Duodenal mucosa (tissue), 2 donors: ENCODE measurements around the gene CHML.
"Not testable (repeated sequence)": the region's sequence is repeated elsewhere in the genome, so short reads cannot be mapped to it uniquely, and the experiment has no call there.

Source experiments
- H3K27ac ChIP-seq: one replicate; pipeline ENCODE4 v1.7.0; 2013; ENCODE audit warnings: low read depth, low read length
- H3K27me3 ChIP-seq, 2 donors: one replicate each; pipeline ENCODE4 v1.7.0; 2013; ENCODE audit warnings: low read length in 2 of 2, control low read depth in 1 of 2; ENCODE audit not compliant: insufficient read depth in 2 of 2, control insufficient read depth in 1 of 2
- H3K36me3 ChIP-seq, 2 donors: one replicate each; pipeline ENCODE4 v1.7.0; 2013; ENCODE audit warnings: low read length in 2 of 2, control low read depth in 1 of 2; ENCODE audit not compliant: insufficient read depth in 2 of 2, control insufficient read depth in 1 of 2
- H3K4me1 ChIP-seq, 2 donors: one replicate each; pipeline ENCODE4 v1.7.0; 2013; ENCODE audit warnings: low read length in 2 of 2, control low read depth in 1 of 2; ENCODE audit not compliant: insufficient read depth in 2 of 2, control insufficient read depth in 1 of 2
- H3K4me3 ChIP-seq, 2 donors: one replicate each; pipeline ENCODE4 v1.7.0; 2013; ENCODE audit warnings: low read length in 2 of 2, low read depth in 1 of 2
- H3K9ac ChIP-seq, 2 donors: one replicate each; pipeline ENCODE4 v1.7.0; 2013; ENCODE audit warnings: low read length in 2 of 2, low read depth in 1 of 2
- H3K9me3 ChIP-seq, 2 donors: one replicate each; pipeline ENCODE4 v1.7.0; 2013; ENCODE audit warnings: low read length in 2 of 2, control low read depth in 1 of 2; ENCODE audit not compliant: control insufficient read depth in 1 of 2

Gene CHML

DNA sequence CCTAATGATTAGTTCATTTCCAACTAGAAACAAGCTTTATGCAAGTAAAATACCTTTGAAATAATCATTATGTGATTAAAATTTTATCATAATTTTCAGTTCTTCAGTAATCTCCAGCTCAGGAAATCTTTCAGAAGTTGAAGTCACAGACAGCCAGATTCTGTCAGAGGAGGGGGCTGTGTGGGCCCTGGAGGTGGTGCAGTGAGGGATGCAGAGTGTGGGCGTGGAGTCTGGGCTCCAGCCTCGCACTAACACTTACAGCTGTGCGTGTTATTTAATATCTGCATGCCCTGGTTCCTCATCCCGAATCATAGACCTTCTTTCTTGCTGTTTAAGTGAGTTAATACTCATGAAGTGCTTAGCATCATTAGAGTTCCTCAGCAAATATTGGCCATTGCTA, 35.8 kb upstream of the CHML start:
- Histone ChIP-seq H3K4me1 (no peaks in the 10 kb centered on the region), H3K36me3 (no peaks in the 10 kb centered on the region)

DNA sequence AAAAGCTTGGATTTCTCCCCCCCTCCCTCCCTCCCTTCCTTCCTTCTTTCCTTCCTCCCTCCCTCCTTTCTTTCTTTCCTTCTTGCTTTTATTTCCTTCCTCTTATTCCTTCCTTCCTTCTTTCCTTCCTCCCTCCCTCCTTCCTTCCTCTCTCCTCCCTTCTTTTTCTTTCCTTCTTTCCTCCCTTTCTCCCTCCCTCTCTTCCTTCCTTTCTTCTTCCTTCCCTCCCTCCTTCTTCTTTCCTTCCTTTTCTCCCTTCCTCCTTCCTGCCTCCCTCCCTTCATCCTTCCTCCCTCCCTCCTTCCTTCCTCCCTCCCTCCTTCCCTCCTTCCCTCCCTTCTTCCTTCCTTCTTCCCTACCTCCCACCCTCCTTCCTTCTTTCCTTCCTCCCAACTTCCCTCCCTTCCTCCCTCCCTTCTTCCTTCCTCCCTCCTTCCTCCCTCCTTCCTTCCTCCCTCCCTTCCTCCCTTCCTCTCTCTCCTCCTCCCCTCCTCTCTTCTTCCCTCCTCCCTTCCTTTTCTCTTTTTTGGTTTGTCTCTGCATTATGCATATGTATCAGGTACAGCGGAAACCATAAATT, 34.7 kb upstream of the CHML start:
- no peaks in the 10 kb centered on the region for H3K9me3 ChIP-seq
- no peaks in the 10 kb centered on the region for H3K36me3 ChIP-seq
- H3K4me1 ChIP-seq, result no peaks in the 10 kb centered on the region
- no peak overlapping the region for H3K27ac ChIP-seq
- H3K27me3 ChIP-seq, result no peaks in the 10 kb centered on the region
- H3K4me3 ChIP-seq, result no peak overlapping the region
- no peak overlapping the region for H3K9ac ChIP-seq

More for the DNA sequence above, 35.8 kb upstream of the CHML start:
- no peaks in the 10 kb centered on the region for H3K9me3 ChIP-seq
- H3K27ac ChIP-seq, result no peak overlapping the region
- no peak overlapping the region for H3K9ac ChIP-seq
- H3K4me3 ChIP-seq, result no peak overlapping the region
- no peaks in the 10 kb centered on the region for H3K27me3 ChIP-seq

DNA sequence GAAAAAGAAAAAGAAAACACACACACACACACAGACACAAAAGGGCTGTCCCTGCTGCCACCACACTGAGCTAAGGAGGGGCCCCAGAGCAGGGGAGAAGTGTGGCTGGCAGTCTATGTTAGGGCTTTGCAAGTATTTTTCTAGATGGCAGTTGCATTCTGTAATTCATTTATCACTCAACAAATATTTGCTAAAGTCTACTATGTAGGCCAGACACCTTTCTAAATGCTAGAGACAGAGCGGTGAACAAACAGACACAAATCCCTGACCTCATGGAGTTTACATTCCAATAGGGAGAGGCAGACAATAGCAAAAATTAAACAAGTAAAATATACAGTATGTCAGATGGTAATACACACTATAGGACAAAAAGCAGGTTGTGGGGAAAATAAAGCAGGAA, 32.1 kb upstream of the CHML start:
- Histone ChIP-seq H3K36me3 (no peaks in the 10 kb centered on the region), H3K4me1 (no peaks in the 10 kb centered on the region), H3K4me3 (no peak overlapping the region), H3K9me3 (no peaks in the 10 kb centered on the region), H3K27me3 (no peaks in the 10 kb centered on the region), H3K9ac (no peak overlapping the region), H3K27ac (no peak overlapping the region)

DNA sequence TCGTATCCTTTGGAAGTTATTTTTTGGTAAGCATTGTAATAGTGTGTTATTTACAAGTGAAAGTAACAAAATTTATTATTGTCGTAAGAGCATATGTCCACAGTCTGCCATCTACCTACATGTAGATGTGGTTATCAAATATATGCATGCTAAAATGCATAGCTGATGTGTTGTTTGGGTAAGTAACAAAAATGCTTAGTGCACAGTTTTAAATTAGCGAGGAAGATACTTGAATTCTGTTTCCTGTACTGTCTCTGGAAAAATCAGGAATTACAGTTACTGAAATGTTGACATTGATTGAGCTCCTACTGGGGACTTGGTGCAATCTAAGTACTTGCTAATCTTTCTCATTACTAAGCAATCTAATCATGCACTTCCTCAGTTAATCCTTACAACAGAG, 26.2 kb upstream of the CHML start:
- H3K9ac ChIP-seq, result no peak overlapping the region
- no peaks in the 10 kb centered on the region for H3K27me3 ChIP-seq
- no peak overlapping the region for H3K27ac ChIP-seq
- no peak overlapping the region for H3K4me3 ChIP-seq
- no peaks in the 10 kb centered on the region for H3K4me1 ChIP-seq
- H3K36me3 ChIP-seq, result no peaks in the 10 kb centered on the region
- no peaks in the 10 kb centered on the region for H3K9me3 ChIP-seq

DNA sequence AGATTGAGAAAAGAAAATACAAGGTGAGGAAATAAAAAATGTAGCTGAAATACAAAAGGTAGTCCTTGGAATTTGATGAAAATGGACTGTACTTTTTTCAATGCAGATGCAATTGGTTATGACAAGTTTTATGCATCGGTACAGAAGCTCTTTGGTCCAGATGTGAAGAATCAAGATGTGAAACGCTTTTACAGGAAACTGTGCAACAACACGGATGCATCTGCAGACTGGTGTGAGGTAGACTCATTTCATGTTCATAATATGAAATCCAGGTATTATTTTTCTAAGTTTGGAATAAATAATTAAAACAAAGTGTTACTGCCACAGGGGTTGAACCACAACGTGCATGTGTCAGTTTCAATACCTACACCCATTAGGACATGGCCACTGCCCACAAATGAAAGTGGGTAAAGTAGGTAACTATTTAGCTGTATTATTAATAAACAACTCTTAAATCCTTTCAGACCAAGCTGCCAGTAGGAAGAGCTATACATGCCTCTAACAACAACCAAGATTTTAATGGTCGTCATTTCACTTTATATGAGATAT, 20.3 kb upstream of the CHML start:
- H3K4me1 ChIP-seq, result no peaks in the 10 kb centered on the region
- no peak overlapping the region for H3K9ac ChIP-seq
- H3K27ac ChIP-seq, result no peak overlapping the region
- no peak overlapping the region for H3K4me3 ChIP-seq
- no peaks in the 10 kb centered on the region for H3K27me3 ChIP-seq
- H3K36me3 ChIP-seq, result no peaks in the 10 kb centered on the region
- no peaks in the 10 kb centered on the region for H3K9me3 ChIP-seq

DNA sequence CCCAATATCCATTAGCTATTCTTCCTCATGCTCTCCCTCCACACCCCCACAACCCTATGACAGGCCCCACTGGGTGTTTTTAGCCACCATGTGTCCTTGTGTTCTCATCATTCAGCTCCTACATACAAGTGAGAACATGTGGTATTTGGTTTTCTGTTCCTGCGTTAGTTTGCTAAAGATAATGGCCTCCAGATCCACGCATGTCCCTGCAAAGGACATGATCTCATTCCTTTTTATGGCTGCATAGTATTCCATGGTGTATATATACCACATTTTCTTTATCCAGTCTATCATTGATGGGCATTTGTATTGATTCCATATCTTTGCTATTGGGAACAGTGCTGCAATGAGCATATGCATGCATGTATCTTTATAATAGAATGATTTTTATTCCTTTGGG, 18.8 kb upstream of the CHML start:
- H3K36me3 ChIP-seq, H3K9me3 ChIP-seq, H3K27me3 ChIP-seq, H3K4me3 ChIP-seq, H3K9ac ChIP-seq, H3K4me1 ChIP-seq, H3K27ac ChIP-seq: not testable (repeated sequence)

DNA sequence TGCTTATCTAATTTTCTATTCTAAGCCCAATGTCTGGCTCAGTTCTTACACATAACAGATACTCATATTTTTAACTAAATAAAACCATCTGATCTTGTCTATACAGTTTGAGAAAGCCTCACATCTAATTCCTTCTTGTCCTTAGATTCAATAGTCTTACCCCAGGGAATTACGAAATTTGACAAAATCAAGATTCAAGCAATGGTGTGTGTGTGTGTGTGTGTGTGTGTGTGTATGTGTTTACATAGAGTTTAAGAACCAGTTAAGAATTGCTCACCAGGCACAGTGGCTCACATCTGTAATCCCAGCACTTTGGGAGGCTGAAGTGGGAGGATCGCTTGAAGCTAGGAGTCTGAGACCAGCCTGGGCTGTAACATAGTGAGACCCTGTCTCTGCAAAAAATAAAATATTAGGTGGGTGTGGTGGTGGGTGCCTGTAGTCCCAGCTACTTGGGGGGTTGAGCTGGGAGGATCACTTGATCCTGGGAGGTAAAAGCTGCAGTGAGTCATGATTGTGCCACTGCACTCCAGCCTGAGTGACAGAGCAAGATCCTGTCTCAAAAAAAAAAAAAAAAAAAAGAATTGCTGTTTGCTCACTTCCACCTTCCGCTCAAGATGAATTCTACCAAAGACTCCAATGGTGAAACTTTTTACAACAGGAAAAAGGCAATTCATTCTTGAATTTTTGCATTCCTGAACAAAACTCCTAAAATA, 18.1 kb upstream of the CHML start:
- Histone ChIP-seq H3K9ac (no peak overlapping the region), H3K4me1 (no peaks in the 10 kb centered on the region), H3K9me3 (no peaks in the 10 kb centered on the region), H3K27ac (no peak overlapping the region), H3K36me3 (no peaks in the 10 kb centered on the region), H3K27me3 (no peaks in the 10 kb centered on the region), H3K4me3 (no peak overlapping the region)

DNA sequence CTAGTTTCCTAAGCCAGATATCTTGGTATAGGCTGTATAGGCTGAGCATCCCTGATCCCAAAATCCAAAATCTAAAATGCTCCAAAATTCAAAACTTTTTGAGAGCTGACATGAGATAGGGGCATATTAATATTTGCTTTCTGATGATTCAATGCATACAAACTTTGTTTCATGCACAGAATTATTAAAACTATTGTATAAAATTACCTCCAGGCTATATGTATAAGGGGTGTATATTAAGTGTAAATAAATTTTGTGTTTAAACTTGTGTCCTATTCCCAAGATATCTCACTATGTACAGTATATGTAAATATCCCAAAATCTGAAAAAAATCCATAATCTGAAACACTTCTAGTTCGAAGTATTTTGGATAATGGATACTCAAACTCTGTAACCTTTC, 14.5 kb upstream of the CHML start:
- H3K9me3 ChIP-seq, result no peaks in the 10 kb centered on the region
- H3K36me3 ChIP-seq, result no peaks in the 10 kb centered on the region
- H3K9ac ChIP-seq, result no peak overlapping the region
- H3K4me1 ChIP-seq, result no peaks in the 10 kb centered on the region
- no peaks in the 10 kb centered on the region for H3K27me3 ChIP-seq
- no peak overlapping the region for H3K27ac ChIP-seq
- H3K4me3 ChIP-seq, result no peak overlapping the region

DNA sequence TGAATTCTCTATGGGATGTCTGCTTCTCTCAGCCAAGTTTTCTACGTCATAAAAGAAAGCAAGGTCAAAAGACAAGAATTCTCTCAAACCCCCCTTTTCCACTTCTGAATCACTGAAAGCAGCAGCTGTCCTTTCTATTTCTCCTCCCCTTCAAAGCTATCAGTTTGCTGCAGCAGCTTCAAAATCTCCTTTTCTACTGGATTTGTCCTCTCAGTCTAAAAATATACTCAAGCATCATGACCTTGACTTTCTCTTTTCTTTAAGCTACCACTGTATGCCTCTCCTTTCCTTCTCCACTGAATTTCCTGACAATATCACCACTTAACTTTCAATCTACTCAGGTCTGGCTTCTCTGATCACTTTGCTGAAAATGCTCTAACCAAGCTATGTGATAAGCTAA, 13.8 kb upstream of the CHML start:
- Histone ChIP-seq H3K27ac (no peak overlapping the region), H3K9me3 (no peaks in the 10 kb centered on the region), H3K27me3 (no peaks in the 10 kb centered on the region), H3K9ac (no peak overlapping the region), H3K36me3 (no peaks in the 10 kb centered on the region), H3K4me1 (no peaks in the 10 kb centered on the region), H3K4me3 (no peak overlapping the region)

DNA sequence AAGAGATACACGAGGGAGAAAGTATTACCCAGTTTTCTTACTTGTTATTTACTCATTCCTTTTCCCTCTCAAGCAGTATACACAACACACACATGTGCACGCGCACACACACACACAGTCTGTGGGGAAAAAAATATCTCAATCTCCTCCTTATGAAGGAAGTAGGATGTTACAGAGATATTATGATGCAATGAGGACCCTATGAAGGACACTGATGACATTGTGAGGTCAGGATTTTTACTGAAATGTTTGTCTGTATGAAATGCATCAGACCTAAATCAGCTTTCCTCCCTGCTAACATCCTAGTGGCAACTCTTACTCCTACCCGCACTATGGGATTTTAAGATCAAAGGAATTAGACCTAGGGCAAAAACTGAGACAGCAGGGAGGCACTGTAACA, 11.8 kb upstream of the CHML start, which contains the start of gene WDR64:
WDR64 (plus strand) TSS at position 270 of the 400 bp plus-strand sequence. CDS start 204 bp downstream, outside the sequence.
- H3K9ac ChIP-seq, result no peak within 1 kb of the TSS
- H3K36me3 ChIP-seq, result no peaks in the 10 kb centered on the region
- no peaks in the 10 kb centered on the region for H3K4me1 ChIP-seq
- no peak within 1 kb of the TSS for H3K27ac ChIP-seq
- H3K4me3 ChIP-seq, result no peak within 1 kb of the TSS
- no peaks in the 10 kb centered on the region for H3K27me3 ChIP-seq
- no peaks in the 10 kb centered on the region for H3K9me3 ChIP-seq
